Neural cell (in vitro differentiated cells): ENCODE measurements around the gene DNAJC18.

Experiments used
- TAF1 ChIP-seq: IDR thresholded peaks from 2 replicates; pipeline ENCODE4 v1.6.1; 2012; ENCODE audit warnings: low read depth
- TF ChIP-seq, protein P1 (sequence below): fragments of 450-650 bp; IDR thresholded peaks from 2 replicates; pipeline ENCODE4 v1.5.1; 2014; ENCODE audit warnings: antibody characterized with exemption, mild to moderate bottlenecking, moderate library complexity; ENCODE audit not compliant: poor library complexity, severe bottlenecking

DNA sequence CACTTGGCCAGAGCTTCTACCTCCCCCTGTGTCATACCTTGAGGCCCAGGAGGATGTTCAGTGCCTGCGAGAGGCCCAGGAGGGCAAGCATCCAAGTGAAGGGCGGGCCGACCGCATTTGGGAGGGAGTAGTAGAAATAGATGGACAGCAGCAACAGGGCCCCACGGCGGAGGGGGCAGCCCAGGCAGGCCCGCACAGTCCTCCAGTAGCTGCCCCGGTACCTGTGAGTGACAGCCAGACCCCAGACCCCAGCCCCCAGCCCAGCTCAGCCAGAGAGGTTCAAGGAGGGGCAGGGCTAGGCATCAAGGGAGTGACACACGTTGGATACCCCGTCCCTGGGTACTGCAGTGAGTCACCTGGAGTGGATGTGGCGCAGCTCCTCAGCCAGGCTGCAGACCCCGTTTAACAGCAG is 41.8 kb upstream of the DNAJC18 start:
- TF ChIP-seq, protein P1, sequence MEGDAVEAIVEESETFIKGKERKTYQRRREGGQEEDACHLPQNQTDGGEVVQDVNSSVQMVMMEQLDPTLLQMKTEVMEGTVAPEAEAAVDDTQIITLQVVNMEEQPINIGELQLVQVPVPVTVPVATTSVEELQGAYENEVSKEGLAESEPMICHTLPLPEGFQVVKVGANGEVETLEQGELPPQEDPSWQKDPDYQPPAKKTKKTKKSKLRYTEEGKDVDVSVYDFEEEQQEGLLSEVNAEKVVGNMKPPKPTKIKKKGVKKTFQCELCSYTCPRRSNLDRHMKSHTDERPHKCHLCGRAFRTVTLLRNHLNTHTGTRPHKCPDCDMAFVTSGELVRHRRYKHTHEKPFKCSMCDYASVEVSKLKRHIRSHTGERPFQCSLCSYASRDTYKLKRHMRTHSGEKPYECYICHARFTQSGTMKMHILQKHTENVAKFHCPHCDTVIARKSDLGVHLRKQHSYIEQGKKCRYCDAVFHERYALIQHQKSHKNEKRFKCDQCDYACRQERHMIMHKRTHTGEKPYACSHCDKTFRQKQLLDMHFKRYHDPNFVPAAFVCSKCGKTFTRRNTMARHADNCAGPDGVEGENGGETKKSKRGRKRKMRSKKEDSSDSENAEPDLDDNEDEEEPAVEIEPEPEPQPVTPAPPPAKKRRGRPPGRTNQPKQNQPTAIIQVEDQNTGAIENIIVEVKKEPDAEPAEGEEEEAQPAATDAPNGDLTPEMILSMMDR, result no peak
- no peak for TF ChIP-seq TAF1
